ENCODE data around the gene WDR27. TPM values are rescaled to one million over a fixed set of nuclear protein-coding genes. Genes with fewer than 3 reads are reported as not detected.

Gene WDR27
- polyA plus RNA-seq, 3 donors, result 0.95 to 20.5 (median 2.0) TPM

DNA sequence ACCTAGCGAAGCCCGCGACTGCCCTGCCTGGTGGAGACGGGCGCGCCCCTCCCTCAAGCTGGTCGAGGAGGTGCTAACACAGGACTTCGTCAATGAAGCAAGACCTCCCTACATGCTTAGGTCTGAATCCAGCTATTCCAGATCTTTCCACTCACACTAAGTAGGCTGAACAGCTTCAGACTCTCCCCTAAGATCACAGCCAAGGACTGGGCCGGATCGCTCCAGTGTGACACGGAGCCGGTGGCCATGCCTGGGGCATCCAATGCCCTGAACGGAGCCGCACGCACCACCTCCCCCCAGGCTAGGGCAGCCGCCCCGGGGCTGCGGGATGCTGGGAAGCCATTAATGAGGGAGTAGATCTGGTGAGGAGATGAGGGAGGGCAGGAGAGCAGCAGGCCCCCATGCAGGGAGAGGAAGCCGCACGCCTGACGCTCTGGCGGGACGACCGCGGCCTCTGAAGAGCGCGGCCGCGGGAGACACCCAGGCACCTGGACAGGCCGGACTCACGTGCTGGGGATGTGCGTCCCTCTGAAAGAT lies 200.0 kb downstream of the WDR27 start:
- Histone ChIP-seq H3K9ac (ENCODE audit: insufficient read depth, low read length, poor library complexity, severe bottlenecking) (no peak overlapping the region), H3K4me3 (replicated peaks in 1 of 3; ENCODE audit: low read depth in 2 of 3, low read length in 3 of 3) (no peak overlapping the region), H3K79me2 (ENCODE audit: insufficient read depth, low read length) (no peaks in the 10 kb centered on the region), H3K4me2 (replicated peaks; ENCODE audit: extremely low read depth, low read length, poor library complexity, severe bottlenecking) (no peak overlapping the region), H4K20me1 (ENCODE audit: insufficient read depth, low read length) (no peaks in the 10 kb centered on the region), H3K27me3 (ENCODE audit: control insufficient read depth in 2 of 2, insufficient read depth in 2 of 2, low read length in 2 of 2) (no peaks in the 10 kb centered on the region), H3K9me3 (replicated peaks in 1 of 2; ENCODE audit: control insufficient read depth in 1 of 2, insufficient read depth in 1 of 2, low read length in 2 of 2) (peaks cover 0 to 14% of the 10 kb centered on the region in 2 donors), H3K27ac (ENCODE audit: low read depth in 1 of 2, low read length in 2 of 2) (no peak overlapping the region), H3K4me1 (ENCODE audit: control insufficient read depth in 1 of 2, insufficient read depth in 2 of 2, low read length in 2 of 2) (no peaks in the 10 kb centered on the region), H2AFZ (ENCODE audit: insufficient read depth, low read depth, low read length, poor library complexity, severe bottlenecking) (no peak overlapping the region), H3K36me3 (replicated peaks in 1 of 2; ENCODE audit: control insufficient read depth in 1 of 2, insufficient read depth in 2 of 2, low read length in 2 of 2) (no peaks in the 10 kb centered on the region)
- peaks cover 0 to 17% (median 11%) of the 10 kb centered on the region in 7 donors for H3K9me3 Mint-ChIP-seq
- TF ChIP-seq, protein P1, sequence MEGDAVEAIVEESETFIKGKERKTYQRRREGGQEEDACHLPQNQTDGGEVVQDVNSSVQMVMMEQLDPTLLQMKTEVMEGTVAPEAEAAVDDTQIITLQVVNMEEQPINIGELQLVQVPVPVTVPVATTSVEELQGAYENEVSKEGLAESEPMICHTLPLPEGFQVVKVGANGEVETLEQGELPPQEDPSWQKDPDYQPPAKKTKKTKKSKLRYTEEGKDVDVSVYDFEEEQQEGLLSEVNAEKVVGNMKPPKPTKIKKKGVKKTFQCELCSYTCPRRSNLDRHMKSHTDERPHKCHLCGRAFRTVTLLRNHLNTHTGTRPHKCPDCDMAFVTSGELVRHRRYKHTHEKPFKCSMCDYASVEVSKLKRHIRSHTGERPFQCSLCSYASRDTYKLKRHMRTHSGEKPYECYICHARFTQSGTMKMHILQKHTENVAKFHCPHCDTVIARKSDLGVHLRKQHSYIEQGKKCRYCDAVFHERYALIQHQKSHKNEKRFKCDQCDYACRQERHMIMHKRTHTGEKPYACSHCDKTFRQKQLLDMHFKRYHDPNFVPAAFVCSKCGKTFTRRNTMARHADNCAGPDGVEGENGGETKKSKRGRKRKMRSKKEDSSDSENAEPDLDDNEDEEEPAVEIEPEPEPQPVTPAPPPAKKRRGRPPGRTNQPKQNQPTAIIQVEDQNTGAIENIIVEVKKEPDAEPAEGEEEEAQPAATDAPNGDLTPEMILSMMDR (IDR thresholded peaks at IDR 0.05), result no peak
- 98% methylated on average over 22 of the region's 32 CpGs for WGBS (ENCODE audit: insufficient coverage)
- H3K4me3 Mint-ChIP-seq, result no peak overlapping the region
- peaks cover 0 to 2% (median 0%) of the 10 kb centered on the region in 3 donors for H3K27me3 Mint-ChIP-seq (ENCODE audit: low read depth in 3 of 3)
- intact Hi-C loops (cut with micrococcal nuclease), result no loop called here
- no peak for DNase-seq
- H3K4me1 Mint-ChIP-seq, result no peaks in the 10 kb centered on the region
- no peak overlapping the region for H3K27ac Mint-ChIP-seq
- H3K36me3 Mint-ChIP-seq, result no peaks in the 10 kb centered on the region

DNA sequence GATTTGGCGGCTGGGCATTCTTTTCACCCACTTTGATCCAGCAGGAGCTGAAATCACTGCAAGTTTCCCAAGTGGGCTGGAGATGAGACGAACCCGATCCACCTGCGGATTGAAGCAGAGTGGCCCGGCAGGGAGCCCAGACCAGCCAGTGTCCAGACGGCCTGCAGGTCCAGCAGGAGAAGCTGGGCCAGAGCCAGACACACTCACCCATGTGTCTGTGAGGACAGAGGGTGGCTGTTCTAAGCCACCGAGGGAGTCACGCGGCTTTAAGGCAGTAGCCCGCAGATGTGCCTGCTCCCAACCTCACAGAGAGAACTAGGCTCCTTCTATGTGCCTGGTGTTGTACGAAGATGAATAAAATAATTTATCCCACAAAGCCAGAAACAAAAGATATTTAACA lies 200.7 kb downstream of the WDR27 start:
- Histone ChIP-seq H3K4me3 (replicated peaks in 1 of 3; ENCODE audit: low read depth in 2 of 3, low read length in 3 of 3) (no peak overlapping the region), H3K4me1 (ENCODE audit: control insufficient read depth in 1 of 2, insufficient read depth in 2 of 2, low read length in 2 of 2) (no peaks in the 10 kb centered on the region), H2AFZ (ENCODE audit: insufficient read depth, low read depth, low read length, poor library complexity, severe bottlenecking) (no peak overlapping the region), H3K4me2 (replicated peaks; ENCODE audit: extremely low read depth, low read length, poor library complexity, severe bottlenecking) (no peak overlapping the region), H3K27ac (ENCODE audit: low read depth in 1 of 2, low read length in 2 of 2) (no peak overlapping the region), H3K79me2 (ENCODE audit: insufficient read depth, low read length) (no peaks in the 10 kb centered on the region), H4K20me1 (ENCODE audit: insufficient read depth, low read length) (no peaks in the 10 kb centered on the region), H3K36me3 (replicated peaks in 1 of 2; ENCODE audit: control insufficient read depth in 1 of 2, insufficient read depth in 2 of 2, low read length in 2 of 2) (no peaks in the 10 kb centered on the region), H3K9me3 (replicated peaks in 1 of 2; ENCODE audit: control insufficient read depth in 1 of 2, insufficient read depth in 1 of 2, low read length in 2 of 2) (peaks cover 0 to 14% of the 10 kb centered on the region in 2 donors), H3K9ac (ENCODE audit: insufficient read depth, low read length, poor library complexity, severe bottlenecking) (no peak overlapping the region), H3K27me3 (ENCODE audit: control insufficient read depth in 2 of 2, insufficient read depth in 2 of 2, low read length in 2 of 2) (no peaks in the 10 kb centered on the region)
- Mint-ChIP-seq H3K4me3 (no peak overlapping the region), H3K27ac (no peak overlapping the region), H3K36me3 (no peaks in the 10 kb centered on the region), H3K27me3 (ENCODE audit: low read depth in 3 of 3) (peaks cover 0 to 2% (median 0%) of the 10 kb centered on the region in 3 donors), H3K4me1 (no peaks in the 10 kb centered on the region), H3K9me3 (peaks cover 0 to 17% (median 11%) of the 10 kb centered on the region in 7 donors)
- TF ChIP-seq, protein P1 (IDR thresholded peaks at IDR 0.05), result no peak
- intact Hi-C loops (cut with micrococcal nuclease), result no loop called here
- no peak for DNase-seq
- 96% methylated on average over 3 of the region's 11 CpGs for WGBS (ENCODE audit: insufficient coverage)

Measured in CD14-positive monocyte (primary cell).